GM15510 (cell line): ENCODE data around the gene SLCO2A1.

ENCODE experiments used
- POLR2A ChIP-seq: IDR thresholded peaks from 3 replicates; pipeline ENCODE4 v1.6.1; 2011; ENCODE audit warnings: borderline replicate concordance; ENCODE audit not compliant: insufficient read length; ENCODE audit errors: extremely low read depth

Gene SLCO2A1

GRCh38 chr3:133935843-133936769, 93.6 kb downstream of the SLCO2A1 start:
- no peak for TF ChIP-seq POLR2A

GRCh38 chr3:133934996-133935842, 94.5 kb downstream of the SLCO2A1 start:
- no peak for TF ChIP-seq POLR2A

DNA sequence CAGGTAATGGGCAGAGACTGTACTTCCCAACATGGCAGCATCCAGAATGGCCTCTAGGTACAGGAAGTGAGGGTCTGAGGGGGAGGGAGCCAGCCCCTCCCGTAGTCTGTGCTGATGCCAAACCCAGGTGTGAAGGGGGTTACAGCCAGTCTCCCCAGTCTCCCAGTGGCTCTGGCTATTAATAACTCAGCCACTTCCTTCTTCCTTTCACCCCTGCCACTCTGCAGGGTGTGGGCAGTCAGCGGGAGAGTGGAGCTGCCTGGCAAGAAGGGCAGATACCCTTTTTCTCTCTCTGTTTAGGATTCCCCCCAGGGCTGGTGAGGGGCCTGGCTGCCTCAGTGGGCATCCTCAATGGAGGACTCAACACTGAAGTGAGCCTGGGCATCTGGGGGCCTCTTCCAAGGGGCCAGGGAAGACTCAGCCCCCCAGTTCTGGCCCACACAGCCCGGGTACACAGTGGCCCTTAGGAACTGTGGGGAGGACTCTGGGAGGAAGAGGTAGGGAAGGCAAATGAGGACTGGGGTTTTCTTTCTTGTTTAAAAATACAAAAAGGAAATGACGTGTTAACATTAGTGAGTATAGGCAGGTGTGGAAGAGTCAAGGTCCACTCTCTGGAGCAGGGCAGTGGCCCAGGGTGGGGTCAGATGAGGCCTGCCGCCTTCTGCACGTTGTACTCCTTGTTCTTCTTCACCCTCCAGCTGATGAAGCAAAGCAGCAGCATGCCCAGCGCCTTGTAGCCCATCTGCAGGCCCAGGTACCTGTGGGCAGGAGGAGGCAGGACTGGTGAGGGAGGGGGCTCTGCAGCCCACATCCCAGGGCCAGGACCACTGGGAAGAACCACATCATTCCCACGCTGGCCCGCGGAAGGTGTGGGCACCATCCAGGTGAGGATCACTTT, 95.4 kb downstream of the SLCO2A1 start:
- no peak for TF ChIP-seq POLR2A

DNA sequence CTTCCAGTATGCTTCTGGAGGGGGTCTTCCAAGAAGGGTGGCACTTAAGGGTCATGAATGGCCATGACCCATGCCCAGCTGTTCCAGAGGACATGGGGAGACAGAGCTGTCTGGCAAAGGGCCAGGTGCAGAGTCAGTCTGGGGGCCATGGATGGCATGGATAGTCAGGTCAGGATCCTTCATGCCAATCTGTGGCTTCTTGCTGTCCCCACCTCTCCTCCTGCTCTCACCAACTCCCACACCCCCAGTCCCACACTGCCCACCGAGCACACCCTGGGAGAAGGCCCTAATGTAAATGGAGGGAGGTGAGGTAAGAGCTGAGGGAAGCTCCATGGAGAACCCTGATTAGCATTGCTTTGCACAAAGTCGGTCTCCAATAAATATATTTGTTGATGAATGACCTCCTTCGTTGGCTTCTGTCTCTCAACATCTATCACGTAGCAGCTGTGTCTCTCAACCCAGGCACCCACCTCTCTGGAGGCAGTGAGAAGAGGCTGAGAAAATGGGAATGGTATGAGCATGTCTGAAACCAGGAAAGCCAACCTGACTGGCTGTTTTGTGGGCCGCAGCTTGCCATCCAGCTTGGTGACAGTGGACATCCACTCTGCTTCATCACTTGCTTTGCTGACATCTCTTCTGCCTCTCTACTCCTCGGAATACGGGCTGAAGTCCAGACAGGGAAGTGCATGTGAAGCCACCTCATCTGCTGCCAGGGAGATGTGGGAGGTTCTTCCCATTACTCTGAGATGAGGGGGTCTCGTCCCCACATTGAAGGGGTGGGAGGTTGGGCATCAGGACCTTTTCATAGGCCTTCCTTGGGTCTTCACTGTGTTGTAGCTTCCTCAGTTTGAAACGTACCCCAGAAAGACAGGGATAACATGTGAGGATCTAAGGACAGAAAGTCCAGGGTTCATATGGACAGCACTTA, 96.4 kb downstream of the SLCO2A1 start:
- no peak for TF ChIP-seq POLR2A

- no peak for TF ChIP-seq POLR2A
These were observed 97.7 kb downstream of the SLCO2A1 start for GRCh38 chr3:133932009-133932408.

GRCh38 chr3:133931084-133931483, 98.6 kb downstream of the SLCO2A1 start:
- no peak for TF ChIP-seq POLR2A

DNA sequence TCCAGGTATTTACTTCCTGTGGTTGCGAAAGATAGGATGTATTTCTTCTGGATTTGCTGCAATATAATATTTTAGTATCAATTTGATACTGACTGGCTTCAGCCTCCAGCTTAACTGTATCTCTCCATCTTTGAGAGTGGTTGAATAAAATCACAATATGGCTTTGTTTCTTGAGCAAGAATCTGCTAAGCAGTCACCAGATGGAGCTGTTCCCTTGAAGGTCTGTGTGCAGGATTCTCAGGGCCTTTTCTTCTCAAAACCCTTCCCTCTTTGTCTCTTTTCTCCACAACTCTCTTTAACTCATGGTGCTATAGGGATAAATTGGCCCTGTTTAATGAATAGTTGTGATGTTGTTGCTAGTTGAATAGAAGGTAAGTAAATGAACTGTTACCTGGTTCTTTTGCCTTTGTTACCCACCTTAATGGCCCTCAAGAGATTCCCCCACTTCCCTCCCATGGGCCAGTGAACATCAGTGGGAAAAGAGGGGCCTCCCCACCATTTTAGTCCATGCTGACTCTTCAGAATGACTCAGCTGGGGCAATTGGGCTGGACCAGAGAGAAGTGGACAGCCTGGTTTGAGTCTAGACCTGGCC, 99.3 kb downstream of the SLCO2A1 start:
- no peak for TF ChIP-seq POLR2A

GRCh38 chr3:133928903-133929607, 100.7 kb downstream of the SLCO2A1 start:
- TF ChIP-seq POLR2A, result no peak

- no peak for TF ChIP-seq POLR2A
These were observed 101.4 kb downstream of the SLCO2A1 start for GRCh38 chr3:133928136-133928893.

- TF ChIP-seq POLR2A, result no peak
These were observed 102.1 kb downstream of the SLCO2A1 start for GRCh38 chr3:133927540-133928066.

DNA sequence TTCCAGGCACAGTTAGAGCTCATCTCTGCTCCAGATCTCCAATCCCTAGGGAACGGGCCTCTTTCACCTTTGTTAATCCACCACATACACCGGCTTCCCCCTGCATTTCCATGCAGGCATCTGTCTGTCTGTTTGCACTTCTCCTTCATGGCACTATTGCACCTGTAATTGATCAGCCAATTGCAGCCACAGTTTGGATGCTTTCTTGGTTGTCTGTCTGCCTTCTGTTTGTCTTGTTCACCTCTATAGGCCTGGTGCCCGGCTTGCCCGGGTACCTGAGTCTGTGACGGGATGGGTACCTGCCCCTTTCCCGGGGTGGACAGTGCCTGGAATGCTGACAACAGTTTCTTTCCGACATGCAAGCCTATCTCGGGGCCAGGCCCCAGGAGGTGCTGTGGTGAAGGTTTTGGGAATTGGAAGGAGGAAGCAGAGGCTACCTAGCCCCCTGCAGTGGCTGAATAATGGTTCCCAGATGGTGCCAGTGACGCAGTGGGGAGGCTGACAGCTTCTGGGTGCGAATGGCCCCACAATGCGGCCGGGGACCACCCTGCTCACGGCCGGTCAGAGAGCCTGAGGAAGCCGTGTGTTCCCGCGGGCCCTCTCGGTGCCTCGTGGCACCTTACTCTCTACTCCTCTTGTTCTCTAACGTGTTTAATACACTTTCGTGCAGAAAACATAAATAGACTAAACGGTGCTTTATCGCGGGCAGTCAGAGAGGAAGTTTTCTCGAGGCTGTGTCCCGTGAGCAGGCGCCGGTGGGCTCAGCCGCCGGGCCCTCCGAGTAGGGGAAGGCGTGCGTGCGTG, 102.8 kb downstream of the SLCO2A1 start:
- TF ChIP-seq POLR2A, result no peak
